HG03139 (cell line): ENCODE results near the gene SEC24B.
"Not testable (repeated sequence)": the region's sequence is repeated elsewhere in the genome, so short reads cannot be mapped to it uniquely, and the experiment has no call there.

Experiments
- ATAC-seq: cut with Tn5 transposase; IDR thresholded peaks from one replicate; pipeline ENCODE4 v1.9.1; 2021; ENCODE audit not compliant: unreplicated experiment

Gene SEC24B

DNA sequence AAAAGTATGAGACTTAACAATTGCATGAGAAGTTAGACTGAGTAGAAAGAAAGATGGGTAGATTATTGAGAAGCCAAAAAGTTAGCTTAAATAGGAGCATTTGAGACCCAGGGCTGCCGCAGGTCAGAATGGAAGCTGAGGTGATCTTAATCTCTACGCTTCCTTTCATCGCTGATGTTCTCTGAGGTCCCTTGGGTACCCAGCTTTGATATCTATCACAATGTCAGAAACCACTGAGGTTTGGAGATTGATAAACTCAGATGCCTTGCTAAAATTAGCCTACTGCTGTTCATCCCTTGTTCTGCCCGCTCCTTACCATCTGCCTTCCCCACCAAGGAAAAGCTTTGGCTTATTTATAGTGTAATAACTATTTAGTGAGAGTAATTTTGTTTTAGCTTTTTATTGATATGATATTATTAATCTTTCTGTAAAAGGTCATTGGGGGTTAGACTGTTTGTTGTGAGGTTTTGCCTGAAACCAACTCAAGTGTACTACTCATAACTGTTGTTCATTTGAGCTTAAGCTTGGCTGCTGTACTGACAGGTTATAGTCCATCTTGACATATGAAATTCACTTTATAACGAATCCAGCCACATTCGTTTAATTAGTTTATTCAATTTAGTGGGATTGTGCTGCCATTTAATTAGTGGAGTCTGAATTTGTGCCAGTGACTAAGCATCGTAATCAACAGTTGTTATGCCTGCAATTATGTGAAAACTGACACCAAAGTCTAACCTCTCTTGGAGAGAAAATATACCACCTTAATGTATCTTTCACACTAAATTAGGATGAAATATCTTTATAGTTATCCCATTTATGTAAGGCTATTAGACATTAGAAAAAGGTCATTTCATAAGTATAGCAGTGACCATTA, 141.6 kb downstream of the SEC24B start:
- ATAC-seq: no peak

DNA sequence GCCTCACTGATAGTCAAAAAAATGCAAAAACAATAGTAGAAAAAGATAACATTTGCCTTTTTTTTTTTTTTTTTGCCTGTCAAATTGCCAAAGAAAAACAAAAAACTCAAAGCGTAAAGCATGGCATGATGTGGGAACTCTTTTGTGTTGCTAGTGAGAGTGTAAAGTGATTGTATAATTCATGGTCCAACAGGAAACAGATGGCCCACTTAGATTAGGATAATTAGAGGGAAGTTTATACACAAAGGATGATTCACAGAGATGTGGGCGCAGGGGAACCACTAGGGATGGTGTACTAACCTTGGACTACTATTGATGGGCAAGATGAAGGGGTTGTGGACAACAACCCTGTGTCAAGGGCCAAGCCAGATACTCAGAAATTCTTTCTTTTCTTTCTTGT, 142.8 kb downstream of the SEC24B start:
- no peak for ATAC-seq

DNA sequence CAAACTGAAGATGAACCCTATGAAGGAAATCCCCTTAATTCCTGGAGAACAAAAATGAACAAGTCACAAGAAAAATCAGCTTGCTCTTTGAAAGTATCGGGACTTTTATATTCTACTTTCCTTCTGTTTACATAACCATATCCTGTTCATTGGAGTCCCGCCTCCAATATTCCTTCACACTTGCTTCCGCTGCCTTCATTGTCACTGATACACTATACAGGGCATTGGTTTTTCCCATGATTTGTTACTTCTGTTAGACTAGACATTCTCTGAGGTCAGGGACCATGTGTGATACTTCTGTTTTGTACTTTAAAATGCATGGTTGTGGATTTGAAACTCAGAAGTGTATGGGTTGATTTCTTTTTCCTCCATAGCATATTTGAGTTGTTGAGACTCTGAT, 145.2 kb downstream of the SEC24B start:
- ATAC-seq: no peak

DNA sequence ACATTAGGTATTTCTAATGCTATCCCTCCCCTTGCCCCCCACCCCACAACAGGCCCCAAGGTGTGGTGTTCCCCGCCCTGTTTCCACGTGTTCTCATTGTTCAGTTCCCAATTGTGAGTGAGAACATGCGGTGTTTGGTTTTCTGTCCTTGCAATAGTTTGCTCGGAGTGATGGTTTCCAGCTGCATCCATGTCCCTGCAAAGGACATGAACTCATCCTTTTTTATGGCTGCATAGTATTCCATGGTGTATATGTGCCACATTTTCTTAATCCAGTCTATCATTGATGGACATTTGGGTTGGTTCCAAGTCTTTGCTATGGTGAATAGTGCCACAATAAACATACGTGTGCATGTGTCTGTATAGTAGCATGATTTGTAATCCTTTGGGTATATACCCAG, 146.4 kb downstream of the SEC24B start:
- ATAC-seq: not testable (repeated sequence)

DNA sequence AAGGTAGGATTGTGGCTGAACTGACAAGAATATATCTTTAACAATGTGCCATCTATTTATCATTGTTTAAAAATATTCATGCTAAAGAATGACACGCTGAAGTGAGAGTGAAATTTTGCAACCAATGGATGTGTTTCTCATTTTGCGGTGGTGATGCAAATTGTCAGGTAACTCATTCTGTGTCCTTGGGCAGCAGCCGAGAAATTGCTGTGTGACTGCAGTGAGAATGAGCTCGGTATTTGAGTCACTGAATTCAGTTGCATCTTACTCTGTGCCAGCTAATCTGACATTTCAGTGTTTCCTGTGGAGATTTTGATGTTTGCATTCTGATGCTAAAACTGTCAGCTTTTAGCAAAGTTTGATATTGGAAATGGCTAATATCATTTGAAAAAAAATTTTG, 154.6 kb downstream of the SEC24B start:
- ATAC-seq: peak; percentile 93

DNA sequence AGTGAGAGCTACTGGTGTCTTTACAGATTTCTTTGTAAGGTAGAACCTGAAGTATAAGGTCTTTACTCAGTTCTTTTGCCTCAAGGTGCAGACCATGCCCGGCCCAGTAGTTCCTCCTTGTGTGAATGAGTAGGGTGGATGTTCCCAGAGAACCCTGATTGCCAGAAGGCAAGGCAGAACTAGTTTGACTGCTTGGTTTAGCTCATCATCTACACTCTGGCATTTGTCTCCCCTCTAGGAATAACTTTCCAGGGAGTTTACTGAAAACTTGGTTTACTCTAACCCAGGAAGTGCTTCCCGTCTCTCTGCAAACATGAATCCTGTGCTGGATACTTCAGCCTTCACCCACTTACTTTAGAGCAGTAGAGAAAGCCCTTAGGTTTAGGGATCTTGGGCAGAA, 155.5 kb downstream of the SEC24B start:
- no peak for ATAC-seq

DNA sequence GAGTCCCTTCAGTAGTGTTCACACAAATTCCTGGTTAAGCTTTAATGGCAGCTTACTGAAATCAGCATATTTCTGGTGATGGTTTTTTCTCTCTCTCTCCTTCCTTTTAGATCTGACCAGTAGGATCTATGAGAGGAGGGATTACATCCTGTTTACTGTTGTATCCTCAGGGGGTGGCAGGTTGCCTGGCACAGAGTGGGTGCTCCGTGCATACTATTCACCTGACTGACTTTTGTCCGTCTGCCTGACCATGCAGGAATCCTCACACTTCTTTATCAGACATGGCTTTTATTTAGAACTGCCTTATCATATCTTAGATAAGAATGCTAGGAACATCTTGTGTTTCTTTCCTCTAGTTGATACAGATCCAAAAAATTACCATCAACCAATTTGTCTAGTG, 156.0 kb downstream of the SEC24B start:
- no peak for ATAC-seq
